T-helper 2 cell treated with Interferon-gamma antibody and Interleukin-4, amounts not matched to agents 100 ng/mL and 5 ng/mL, for 36 hours (primary cell): ENCODE results near the gene MICOS13. TPM values are rescaled to one million over a fixed set of nuclear protein-coding genes. Genes with fewer than 3 reads are reported as not detected.

Source experiments
- intact Hi-C: fragments of 100-400 bp; cut with micrococcal nuclease; formaldehyde crosslinking; loops from one replicate; pipeline ENCODE4 v1.15.1; 2023
- total RNA-seq: library from RNA; stranded (reverse); gene quantifications from 2 replicates; pipeline ENCODE4 v1.2.3, GENCODE V29; 2022

Gene MICOS13
- total RNA-seq, 1 donor from 2014 or later = 45.4 TPM

GRCh38 chr19:5687360-5688198, 7.3 kb upstream of the MICOS13 start:
- intact Hi-C loops = loop anchor here (1.0 kb wide), 1 partner anchor 217 kb away; the partner anchor contains the start of gene VMAC

- intact Hi-C loops = loop anchor here (1.0 kb wide), 1 partner anchor 217 kb away; the partner anchor contains the start of gene VMAC
Observed at GRCh38 chr19:5686647-5687359, 6.5 kb upstream of the MICOS13 start.

DNA sequence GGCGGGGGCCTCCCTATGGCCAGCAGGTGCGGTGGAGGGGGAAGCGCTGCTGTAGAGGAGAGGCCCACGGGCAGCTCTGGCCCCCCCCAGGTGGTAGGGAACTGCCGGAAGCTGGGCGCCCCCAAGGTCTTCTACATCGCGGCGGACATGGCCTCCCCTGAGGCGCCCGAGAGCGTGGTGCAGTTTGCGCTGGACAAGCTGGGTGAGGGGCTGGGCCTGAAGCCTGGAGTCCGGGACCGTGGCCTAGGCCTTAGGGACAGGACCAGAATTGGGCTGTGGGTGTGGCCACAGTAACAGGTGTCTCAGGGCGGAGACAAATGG, 6.0 kb upstream of the MICOS13 start:
- intact Hi-C loops = no loop called here

- intact Hi-C loops = no loop called here
Observed at GRCh38 chr19:5684694-5685430, 4.5 kb upstream of the MICOS13 start.

GRCh38 chr19:5683177-5683886, 3.0 kb upstream of the MICOS13 start:
- intact Hi-C loops = no loop called here

DNA sequence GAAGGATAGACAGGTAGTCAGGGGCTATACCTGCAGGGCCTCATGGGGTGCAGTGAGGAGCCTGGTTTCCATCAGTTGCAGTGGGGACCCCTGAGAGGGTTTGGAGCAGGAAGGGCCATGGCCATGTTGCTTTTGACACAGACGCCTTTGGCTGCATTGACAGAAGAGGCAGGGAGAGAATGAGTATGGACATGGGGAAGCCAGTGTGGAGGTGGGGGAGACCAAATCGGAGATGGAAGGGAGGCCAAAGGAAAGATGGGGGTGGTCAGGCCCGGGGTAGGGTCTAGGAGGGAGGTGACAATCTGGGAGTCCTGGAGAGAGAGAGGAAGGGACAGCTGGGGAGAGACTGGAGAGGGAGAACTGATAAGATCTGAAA, 1.8 kb upstream of the MICOS13 start:
- intact Hi-C loops = no loop called here

DNA sequence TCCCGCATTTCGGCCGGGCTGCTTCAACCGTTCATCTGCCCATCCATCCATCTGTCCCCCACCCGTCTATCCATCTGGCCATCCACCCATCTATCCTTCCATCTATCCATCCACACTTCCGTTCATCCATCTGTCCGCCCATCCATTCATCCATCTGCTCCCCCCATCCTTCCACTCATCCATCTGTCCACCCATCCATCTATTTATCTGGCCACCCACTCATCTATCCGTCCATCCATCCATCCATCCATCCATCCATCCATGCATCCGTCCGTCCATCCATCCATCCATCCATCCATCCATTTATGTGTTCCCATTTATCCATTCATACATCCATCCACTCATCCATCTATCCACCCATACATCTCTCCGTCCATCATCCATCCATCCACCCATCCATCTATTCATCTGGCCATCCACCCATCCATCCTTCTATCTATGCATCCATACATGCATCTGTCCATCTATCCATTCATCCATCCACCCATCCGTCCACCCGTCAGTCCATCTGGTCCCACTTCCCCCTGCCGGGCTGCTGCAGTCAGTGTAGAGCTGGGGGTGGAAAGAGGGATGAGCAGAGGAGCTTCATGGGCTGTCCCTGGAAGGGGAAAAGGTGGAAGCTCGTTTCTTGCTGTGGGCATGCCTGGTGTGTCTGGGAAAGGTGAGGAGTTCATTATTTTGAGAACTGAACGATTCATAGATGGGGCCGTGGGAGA, 1.2 kb upstream of the MICOS13 start:
- intact Hi-C loops = no loop called here

DNA sequence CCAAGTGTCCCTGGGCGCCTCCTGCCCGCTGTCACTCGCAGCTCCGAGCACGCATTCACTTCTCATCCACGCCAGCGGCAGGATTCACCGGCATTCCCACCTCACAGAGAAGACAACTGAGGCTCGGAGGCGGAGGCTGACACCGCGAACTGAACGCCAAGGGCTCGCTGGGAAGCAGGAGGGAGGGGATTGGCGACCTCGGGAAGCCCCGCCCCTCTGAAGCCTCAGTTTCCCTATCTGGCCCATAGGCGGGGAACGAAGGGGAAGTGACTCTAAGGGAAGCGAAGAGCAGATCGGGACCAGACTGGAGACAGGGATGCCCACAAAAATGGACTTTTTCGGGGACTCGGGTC, 256 bp downstream of the MICOS13 start:
- intact Hi-C loops = loop anchor here (1.0 kb wide), 5 partner anchors 10 to 224 kb away; partner anchors contain the start of genes CATSPERD, LONP1, RPL36 and SAFB2

DNA sequence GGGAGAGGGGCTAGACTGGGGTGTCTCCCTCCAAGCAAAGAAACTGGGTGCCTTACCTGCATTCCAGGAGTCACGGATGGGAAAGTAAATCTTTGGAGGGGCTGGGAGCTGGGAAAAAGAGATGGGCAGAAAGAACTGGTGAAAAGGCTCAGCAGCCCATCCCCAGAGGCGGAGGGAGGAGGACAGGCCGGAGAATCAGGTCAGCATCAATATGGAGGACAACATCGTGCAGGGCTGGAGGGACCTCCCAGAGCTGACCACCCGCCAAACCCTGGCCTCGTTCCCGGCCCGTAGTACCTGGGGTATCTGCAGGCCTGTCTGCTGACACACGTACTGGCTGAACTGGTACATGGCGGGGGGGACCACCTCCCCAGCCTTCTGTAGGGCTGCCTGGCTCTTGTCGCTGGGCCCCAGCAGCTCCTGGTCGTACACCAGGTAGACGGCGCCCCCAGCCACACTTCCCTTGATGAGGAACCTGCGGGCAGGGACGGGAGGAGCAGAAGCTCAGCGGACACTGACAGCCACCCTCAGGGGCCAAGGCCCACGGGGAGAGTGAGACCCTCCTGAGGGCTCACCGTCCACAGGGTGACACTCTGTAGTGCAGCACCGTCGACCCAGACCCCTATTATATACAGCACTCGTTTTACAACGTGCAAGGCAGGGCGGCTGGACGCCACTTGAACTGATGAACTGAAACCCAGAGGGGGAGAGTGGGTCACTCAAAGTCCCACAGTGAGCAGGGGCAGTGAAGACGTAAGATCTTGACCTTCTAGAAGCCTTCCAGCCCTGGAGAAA, 830 bp downstream of the MICOS13 start:
- intact Hi-C loops = loop anchor here (1.0 kb wide), 5 partner anchors 11 to 225 kb away; partner anchors contain the start of genes CATSPERD, LONP1, RPL36 and SAFB2

DNA sequence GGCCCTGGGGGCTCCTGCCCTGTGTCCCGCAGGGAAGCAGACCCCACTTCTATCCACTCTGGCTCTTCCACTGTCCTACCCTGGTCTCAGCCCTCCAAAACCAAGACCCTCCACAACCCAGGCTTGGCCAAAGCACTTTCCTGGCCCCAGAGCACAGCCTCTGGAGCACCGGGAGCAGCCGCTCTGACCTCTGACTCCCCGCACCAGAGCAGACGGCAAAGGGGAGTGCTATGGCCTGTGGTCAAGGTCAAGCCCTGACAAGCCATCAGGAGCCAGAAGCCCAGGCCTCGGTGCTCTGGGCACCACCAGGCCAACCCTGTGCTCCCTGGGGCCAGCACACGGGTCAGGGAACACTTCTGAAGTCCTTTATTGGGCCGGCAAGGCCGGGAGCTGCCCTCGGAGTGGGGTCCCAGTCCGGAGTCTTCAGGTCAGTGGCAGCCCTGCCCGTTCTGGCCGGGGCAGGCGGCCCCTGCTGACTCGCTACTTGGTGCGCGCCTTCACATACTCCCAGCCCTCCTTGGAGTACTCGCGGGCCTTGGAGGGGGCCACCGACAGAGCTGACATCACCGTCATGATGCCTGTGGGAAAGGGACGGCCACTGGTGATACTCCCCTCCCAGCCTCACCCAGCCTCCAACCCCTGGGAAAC, 2.1 kb downstream of the MICOS13 start:
- intact Hi-C loops = no loop called here

- intact Hi-C loops = no loop called here
Observed at GRCh38 chr19:5677580-5677979, 2.7 kb downstream of the MICOS13 start.

- intact Hi-C loops = no loop called here
Observed at GRCh38 chr19:5677136-5677535, 3.2 kb downstream of the MICOS13 start.

DNA sequence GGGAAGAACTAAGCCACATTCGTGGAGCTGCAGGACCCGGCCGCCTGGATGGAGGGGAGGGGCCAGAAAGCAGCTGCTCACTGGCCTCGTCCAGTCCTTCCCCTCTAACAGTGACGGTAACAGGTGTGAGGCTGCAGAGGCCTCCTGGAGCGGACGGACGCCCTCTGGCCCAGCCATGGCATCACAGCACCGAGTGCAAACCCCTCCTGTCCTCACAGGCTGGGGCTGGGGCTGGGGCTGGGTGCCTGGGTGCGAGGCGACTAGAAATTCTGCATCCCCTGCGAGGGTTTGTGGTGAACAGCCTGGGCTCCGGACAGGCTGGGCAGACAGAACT, 3.6 kb downstream of the MICOS13 start:
- intact Hi-C loops = no loop called here

GRCh38 chr19:5676105-5676771, 4.1 kb downstream of the MICOS13 start:
- intact Hi-C loops = no loop called here

- intact Hi-C loops = no loop called here
Observed at GRCh38 chr19:5674714-5675113, 5.6 kb downstream of the MICOS13 start.

DNA sequence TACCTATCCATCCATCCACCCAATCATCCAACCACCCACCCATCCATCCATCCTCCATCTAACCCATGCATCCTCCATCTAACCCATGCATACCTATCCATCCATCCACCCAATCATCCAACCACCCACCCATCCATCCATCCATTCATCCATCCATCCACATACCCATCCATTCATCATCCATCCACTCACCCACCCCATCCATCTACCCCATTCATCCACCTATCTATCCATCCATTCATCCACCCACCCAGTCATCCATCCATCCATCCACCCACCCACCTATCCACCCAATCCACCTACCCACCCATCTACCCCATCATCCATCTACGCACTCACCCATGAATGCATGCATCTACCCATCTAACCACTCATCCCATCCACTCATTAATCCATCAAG, 6.6 kb downstream of the MICOS13 start:
- intact Hi-C loops = no loop called here

DNA sequence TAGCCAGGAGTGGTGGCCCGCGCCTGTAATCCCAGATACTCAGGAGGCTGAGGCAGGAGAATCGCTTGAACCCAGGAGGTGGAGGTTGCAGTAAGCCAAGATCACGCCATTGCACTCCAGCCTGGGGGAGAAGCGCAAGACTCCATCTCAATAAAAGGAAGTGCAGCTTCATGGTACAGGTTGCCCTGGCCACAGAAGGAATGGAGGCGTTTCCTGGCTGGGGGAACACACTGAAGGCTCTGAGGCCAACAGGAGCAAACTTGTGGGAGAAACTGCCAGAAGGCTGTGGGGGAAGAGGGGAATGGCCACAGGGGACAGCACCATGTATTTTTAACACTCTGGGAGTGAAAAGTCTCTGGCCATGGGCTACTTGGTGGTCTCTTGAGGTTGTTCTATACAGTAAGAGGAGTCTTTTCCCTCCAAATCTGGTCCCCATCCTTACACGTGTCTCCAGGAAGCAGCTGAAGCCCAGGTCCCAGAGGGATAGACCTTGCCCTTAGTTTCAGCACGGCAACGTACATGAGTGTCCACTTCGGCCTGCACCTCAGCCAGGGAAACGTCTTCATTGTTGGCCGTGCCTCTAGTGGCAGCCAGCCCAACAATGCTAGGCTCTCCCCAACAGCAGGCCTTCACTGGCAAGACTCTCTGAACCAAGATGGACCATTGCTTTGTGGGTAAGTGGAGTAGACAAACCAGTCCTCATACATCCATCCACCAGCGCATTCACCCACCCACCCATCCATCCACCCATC, 7.4 kb downstream of the MICOS13 start:
- intact Hi-C loops = no loop called here

DNA sequence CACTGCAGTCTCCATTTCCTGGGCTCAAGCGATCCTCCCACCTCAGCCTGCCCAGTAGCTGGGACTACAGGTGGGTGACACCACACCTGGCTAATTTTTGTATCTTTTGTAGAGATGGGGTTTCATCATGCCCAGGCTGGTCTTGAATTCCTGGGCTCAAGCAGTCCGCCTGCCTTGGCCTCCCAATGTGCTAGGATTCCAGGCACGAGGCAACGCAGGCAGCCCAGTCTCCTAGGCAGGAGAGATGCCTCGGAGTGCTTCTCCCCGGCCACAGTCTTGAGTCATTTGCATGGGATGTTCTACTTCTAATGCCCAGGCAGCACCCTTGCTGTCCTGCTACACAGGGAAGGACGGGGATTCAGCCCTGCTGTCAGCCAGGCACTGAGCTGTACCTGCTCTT, 8.7 kb downstream of the MICOS13 start:
- intact Hi-C loops = no loop called here
